Esophagus muscularis mucosa (tissue), 4 donors: ENCODE measurements around the gene ART1. TPM values are rescaled to one million over a fixed set of nuclear protein-coding genes. Genes with fewer than 3 reads are reported as not detected.

ENCODE experiments used
- DNase-seq: peaks from one replicate; pipeline ENCODE4 v3.0.0-alpha.2; 2017; ENCODE audit errors: extremely low spot score
- H3K27ac ChIP-seq, 4 donors: fragments of 200-600 bp; sonication (generic); replicated peaks in 1 of 4; 1 replicate in 3 of 4; 2 replicates in 1 of 4; pipeline ENCODE4 v1.5.1; 2016 to 2019; ENCODE audit warnings: mild to moderate bottlenecking in 1 of 4
- H3K27me3 ChIP-seq, 4 donors: fragments of 200-600 bp; sonication (generic); one replicate each; pipeline versions ENCODE4 v1.5.1 to v1.6.0; 2016 to 2019
- H3K36me3 ChIP-seq, 4 donors: fragments of 200-600 bp; sonication (generic); one replicate each; pipeline ENCODE4 v1.5.1; 2016 to 2019
- H3K4me1 ChIP-seq, 4 donors: fragments of 200-600 bp; sonication (generic); one replicate each; pipeline ENCODE4 v1.5.1; 2016 to 2019
- H3K4me3 ChIP-seq, 4 donors: fragments of 200-600 bp; sonication (generic); 1 replicate in 2 of 4; 2 replicates in 2 of 4; pipeline ENCODE4 v1.5.1; 2016 to 2019; ENCODE audit warnings: mild to moderate bottlenecking in 4 of 4, moderate library complexity in 1 of 4
- H3K9me3 ChIP-seq, 4 donors: fragments of 200-600 bp; sonication (generic); 1 replicate in 3 of 4; 2 replicates in 1 of 4; pipeline ENCODE4 v1.5.1; 2016 to 2019
- CTCF ChIP-seq, 3 experiments: fragments of 200-600 bp in 2 of 3; fragments of 450-650 bp in 1 of 3; sonication (generic) in 2 of 3; IDR thresholded peaks; one replicate each; pipeline ENCODE4 v1.5.1; 2017 to 2019; ENCODE audit warnings: antibody characterized with exemption in 3 of 3, mild to moderate bottlenecking in 2 of 3, moderate library complexity in 1 of 3
- EP300 ChIP-seq: sonication (generic); formaldehyde crosslinking; IDR thresholded peaks from one replicate; pipeline ENCODE4 v1.6.1; 2017; ENCODE audit warnings: antibody characterized with exemption
- POLR2A ChIP-seq: fragments of 450-650 bp; IDR thresholded peaks from one replicate; pipeline ENCODE4 v1.6.1; 2017; ENCODE audit warnings: antibody characterized with exemption, moderate library complexity, mild to moderate bottlenecking, low read depth
- POLR2AphosphoS5 ChIP-seq, 2 donors: sonication (generic); formaldehyde crosslinking; IDR thresholded peaks; one replicate each; pipeline ENCODE4 v1.6.1; 2017; ENCODE audit warnings: antibody characterized with exemption in 2 of 2
- WGBS: methylation state at CpG from one replicate; pipeline ENCODE4 v1.1.5; 2018; 5-methylcytosine and 5-hydroxymethylcytosine counted together
- intact Hi-C: fragments of 100-400 bp; cut with DNase I; formaldehyde crosslinking; loops from one replicate; pipeline ENCODE4 v1.15.1; 2023
- total RNA-seq, 4 donors: library from RNA; depleted of rRNA; stranded (reverse); fragments of >200 nt; gene quantifications; one replicate each; pipeline versions ENCODE4 v1.1.0 to v1.2.1, GENCODE V29; 2016

Gene ART1
- total RNA-seq, 4 donors from 2014 or later: not detected

- WGBS: 70% methylated on average over 7 of the region's 7 CpGs
- peaks cover 0 to 6% (median 0%) of the 10 kb centered on the region in 4 donors for H3K9me3 ChIP-seq
- no peak overlapping the region for H3K27ac ChIP-seq
- intact Hi-C loops: no loop called here
- H3K27me3 ChIP-seq: no peaks in the 10 kb centered on the region
- no peaks in the 10 kb centered on the region for H3K4me1 ChIP-seq
- no peak overlapping the region for H3K4me3 ChIP-seq
- no peaks in the 10 kb centered on the region for H3K36me3 ChIP-seq
- no peak for DNase-seq
- no peak for TF ChIP-seq EP300
- TF ChIP-seq POLR2AphosphoS5 (IDR thresholded peaks at IDR 0.05): no peak
- peak; percentile 70 to 82 (median 77) for TF ChIP-seq CTCF (IDR thresholded peaks at IDR 0.05)
- TF ChIP-seq POLR2A: no peak
Measured at GRCh38 chr11:3609416-3610265, 35.3 kb upstream of the ART1 start.

GRCh38 chr11:3610846-3611245 is 34.1 kb upstream of the ART1 start:
- Histone ChIP-seq H3K4me3 (no peak overlapping the region), H3K27ac (no peak overlapping the region), H3K9me3 (peaks cover 0 to 6% (median 0%) of the 10 kb centered on the region in 4 donors), H3K27me3 (no peaks in the 10 kb centered on the region), H3K36me3 (no peaks in the 10 kb centered on the region), H3K4me1 (no peaks in the 10 kb centered on the region)
- TF ChIP-seq CTCF (IDR thresholded peaks at IDR 0.05) (no peak), POLR2AphosphoS5 (IDR thresholded peaks at IDR 0.05) (no peak), EP300 (no peak), POLR2A (no peak)
- WGBS: 85% methylated on average over 4 of the region's 4 CpGs
- intact Hi-C loops: no loop called here
- DNase-seq: no peak

GRCh38 chr11:3611976-3612678 is 32.8 kb upstream of the ART1 start:
- Histone ChIP-seq H3K4me3 (no peak overlapping the region), H3K36me3 (no peaks in the 10 kb centered on the region), H3K4me1 (no peaks in the 10 kb centered on the region), H3K27me3 (no peaks in the 10 kb centered on the region), H3K27ac (no peak overlapping the region), H3K9me3 (peaks cover 0 to 6% (median 0%) of the 10 kb centered on the region in 4 donors)
- DNase-seq: no peak
- TF ChIP-seq POLR2A (no peak), EP300 (no peak), POLR2AphosphoS5 (IDR thresholded peaks at IDR 0.05) (no peak), CTCF (IDR thresholded peaks at IDR 0.05) (no peak)
- 94% methylated on average over 3 of the region's 3 CpGs for WGBS
- intact Hi-C loops: no loop called here

GRCh38 chr11:3613998-3614741 is 30.8 kb upstream of the ART1 start:
- intact Hi-C loops: no loop called here
- Histone ChIP-seq H3K27me3 (no peaks in the 10 kb centered on the region), H3K4me1 (no peaks in the 10 kb centered on the region), H3K36me3 (no peaks in the 10 kb centered on the region), H3K4me3 (no peak overlapping the region), H3K27ac (no peak overlapping the region), H3K9me3 (peaks cover 0 to 6% (median 0%) of the 10 kb centered on the region in 4 donors)
- WGBS: 67% methylated on average over 10 of the region's 10 CpGs
- TF ChIP-seq POLR2A (no peak), EP300 (no peak), CTCF (IDR thresholded peaks at IDR 0.05) (no peak), POLR2AphosphoS5 (IDR thresholded peaks at IDR 0.05) (no peak)
- DNase-seq: no peak
